Type B pancreatic cell (in vitro differentiated cells): ENCODE measurements around the gene PITX1. TPM values are rescaled to one million over a fixed set of nuclear protein-coding genes. Genes with fewer than 3 reads are reported as not detected.

Source experiments
- DNase-seq: peaks from one replicate; pipeline ENCODE4 v3.0.0; 2021; ENCODE audit warnings: mixed read lengths; ENCODE audit not compliant: unreplicated experiment; ENCODE audit errors: extremely low spot score
- H3K27ac Mint-ChIP-seq: 2 replicates; pipeline ENCODE4 v1.8.0; 2021; ENCODE audit warnings: mild to moderate bottlenecking, mixed read lengths
- H3K27me3 Mint-ChIP-seq: 2 replicates; pipeline ENCODE4 v1.8.0; 2021; ENCODE audit warnings: mixed read lengths
- H3K36me3 Mint-ChIP-seq: 2 replicates; pipeline ENCODE4 v1.8.0; 2021; ENCODE audit warnings: mixed read lengths
- H3K4me1 Mint-ChIP-seq: one replicate; pipeline ENCODE4 v1.8.0; 2021; ENCODE audit warnings: mixed read lengths; ENCODE audit not compliant: unreplicated experiment
- H3K4me3 Mint-ChIP-seq: 2 replicates; pipeline ENCODE4 v1.8.0; 2021; ENCODE audit warnings: mild to moderate bottlenecking, mixed read lengths
- H3K9me3 Mint-ChIP-seq: 2 replicates; pipeline ENCODE4 v1.8.0; 2021; ENCODE audit warnings: mixed read lengths
- total RNA-seq: library from RNA; stranded (reverse); gene quantifications from 2 replicates; pipeline ENCODE4 v1.2.1, GENCODE V29; 2021; ENCODE audit warnings: low replicate concordance
- TF ChIP-seq, protein P1 (sequence below): fragments of 200-600 bp; sonication (generic); conservative IDR thresholded peaks from 2 replicates; pipeline ENCODE4 v1.5.0; 2021; ENCODE audit warnings: antibody characterized with exemption, mild to moderate bottlenecking

PITX1 gene
- total RNA-seq, 1 donor from 2014 or later = 6.3 TPM

DNA sequence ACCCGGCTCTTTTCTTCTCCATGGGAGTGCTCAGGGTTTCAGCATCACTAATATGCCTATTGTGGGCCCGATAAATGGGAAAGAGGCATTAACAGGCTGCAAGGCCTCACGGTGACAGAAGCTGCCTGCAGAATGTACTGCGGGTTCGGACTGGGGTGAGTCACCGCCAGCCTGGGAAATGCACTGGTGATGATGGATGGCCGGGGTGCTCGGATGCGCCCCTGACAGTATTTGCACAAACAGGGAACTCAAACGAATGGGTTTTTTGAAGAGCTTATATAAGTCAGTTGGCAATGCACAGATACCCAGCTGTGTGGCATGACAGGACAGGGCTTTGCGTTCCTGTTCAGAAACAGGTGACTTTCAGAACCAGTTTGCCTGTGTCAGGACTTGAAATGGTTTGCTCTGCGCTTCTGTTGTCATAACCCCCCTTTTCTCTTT is 42.0 kb upstream of the PITX1 start:
- TF ChIP-seq, protein P1, sequence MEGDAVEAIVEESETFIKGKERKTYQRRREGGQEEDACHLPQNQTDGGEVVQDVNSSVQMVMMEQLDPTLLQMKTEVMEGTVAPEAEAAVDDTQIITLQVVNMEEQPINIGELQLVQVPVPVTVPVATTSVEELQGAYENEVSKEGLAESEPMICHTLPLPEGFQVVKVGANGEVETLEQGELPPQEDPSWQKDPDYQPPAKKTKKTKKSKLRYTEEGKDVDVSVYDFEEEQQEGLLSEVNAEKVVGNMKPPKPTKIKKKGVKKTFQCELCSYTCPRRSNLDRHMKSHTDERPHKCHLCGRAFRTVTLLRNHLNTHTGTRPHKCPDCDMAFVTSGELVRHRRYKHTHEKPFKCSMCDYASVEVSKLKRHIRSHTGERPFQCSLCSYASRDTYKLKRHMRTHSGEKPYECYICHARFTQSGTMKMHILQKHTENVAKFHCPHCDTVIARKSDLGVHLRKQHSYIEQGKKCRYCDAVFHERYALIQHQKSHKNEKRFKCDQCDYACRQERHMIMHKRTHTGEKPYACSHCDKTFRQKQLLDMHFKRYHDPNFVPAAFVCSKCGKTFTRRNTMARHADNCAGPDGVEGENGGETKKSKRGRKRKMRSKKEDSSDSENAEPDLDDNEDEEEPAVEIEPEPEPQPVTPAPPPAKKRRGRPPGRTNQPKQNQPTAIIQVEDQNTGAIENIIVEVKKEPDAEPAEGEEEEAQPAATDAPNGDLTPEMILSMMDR = no peak
- Mint-ChIP-seq H3K36me3 (no peaks in the 10 kb centered on the region), H3K27ac (no peak overlapping the region), H3K4me1 (no peaks in the 10 kb centered on the region), H3K4me3 (no peak overlapping the region), H3K27me3 (peaks cover 56% of the 10 kb centered on the region), H3K9me3 (peaks cover 4% of the 10 kb centered on the region)
- DNase-seq = no peak

DNA sequence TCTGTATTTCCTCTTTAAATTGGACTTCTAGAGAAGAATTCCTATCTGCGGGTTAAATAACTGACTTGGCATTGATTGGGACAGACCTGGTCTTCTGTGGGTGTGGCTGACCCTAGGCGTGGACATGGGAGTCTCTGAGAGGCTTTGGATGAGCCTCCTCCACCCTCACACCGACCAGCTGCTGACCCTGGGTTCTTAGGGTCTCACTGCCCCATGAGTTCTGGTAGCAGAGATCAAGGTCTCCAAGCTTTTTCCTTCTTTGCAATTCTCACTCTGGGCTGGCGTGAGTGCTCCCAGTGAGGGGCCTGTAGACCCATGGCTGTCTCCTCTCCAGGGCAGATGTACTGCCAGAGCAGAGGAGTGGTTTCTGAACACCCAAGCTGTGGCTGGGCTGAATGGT is 41.6 kb upstream of the PITX1 start:
- no peaks in the 10 kb centered on the region for H3K4me1 Mint-ChIP-seq
- peaks cover 59% of the 10 kb centered on the region for H3K27me3 Mint-ChIP-seq
- no peak for DNase-seq
- no peak overlapping the region for H3K27ac Mint-ChIP-seq
- TF ChIP-seq, protein P1 = no peak
- no peaks in the 10 kb centered on the region for H3K9me3 Mint-ChIP-seq
- H3K4me3 Mint-ChIP-seq = no peak overlapping the region
- H3K36me3 Mint-ChIP-seq = no peaks in the 10 kb centered on the region

DNA sequence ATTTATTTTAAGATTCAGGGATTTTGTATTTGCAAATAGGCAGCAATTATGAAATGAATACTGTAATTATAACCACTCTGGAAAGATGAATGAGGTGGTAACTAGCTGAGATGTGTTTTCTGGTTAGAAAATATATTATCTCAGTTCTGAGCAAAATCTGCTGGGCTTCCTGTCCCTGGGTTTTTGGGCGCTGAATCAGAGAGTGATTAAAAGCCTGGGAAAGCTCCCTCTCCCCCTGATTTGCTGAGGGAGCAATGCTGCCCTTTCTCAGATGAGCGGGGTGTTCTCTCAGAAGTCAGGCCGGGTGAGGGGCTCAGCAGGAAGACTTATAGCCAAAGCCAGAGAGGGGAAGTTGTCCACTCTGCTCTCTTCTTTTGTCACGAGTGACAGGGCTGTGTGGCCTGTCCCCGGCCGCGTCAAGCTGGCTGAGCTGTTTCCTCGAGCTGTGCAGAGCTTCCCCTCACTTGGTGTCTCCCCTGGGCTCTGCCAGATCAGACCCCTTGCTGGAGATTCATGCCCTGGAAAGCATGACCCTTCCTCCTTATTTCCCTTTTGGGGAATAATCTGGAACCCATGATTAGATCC is 39.8 kb upstream of the PITX1 start:
- H3K4me1 Mint-ChIP-seq = no peaks in the 10 kb centered on the region
- no peaks in the 10 kb centered on the region for H3K9me3 Mint-ChIP-seq
- TF ChIP-seq, protein P1 = no peak
- peaks cover 67% of the 10 kb centered on the region for H3K27me3 Mint-ChIP-seq
- no peak for DNase-seq
- no peaks in the 10 kb centered on the region for H3K36me3 Mint-ChIP-seq
- no peak overlapping the region for H3K27ac Mint-ChIP-seq
- no peak overlapping the region for H3K4me3 Mint-ChIP-seq

DNA sequence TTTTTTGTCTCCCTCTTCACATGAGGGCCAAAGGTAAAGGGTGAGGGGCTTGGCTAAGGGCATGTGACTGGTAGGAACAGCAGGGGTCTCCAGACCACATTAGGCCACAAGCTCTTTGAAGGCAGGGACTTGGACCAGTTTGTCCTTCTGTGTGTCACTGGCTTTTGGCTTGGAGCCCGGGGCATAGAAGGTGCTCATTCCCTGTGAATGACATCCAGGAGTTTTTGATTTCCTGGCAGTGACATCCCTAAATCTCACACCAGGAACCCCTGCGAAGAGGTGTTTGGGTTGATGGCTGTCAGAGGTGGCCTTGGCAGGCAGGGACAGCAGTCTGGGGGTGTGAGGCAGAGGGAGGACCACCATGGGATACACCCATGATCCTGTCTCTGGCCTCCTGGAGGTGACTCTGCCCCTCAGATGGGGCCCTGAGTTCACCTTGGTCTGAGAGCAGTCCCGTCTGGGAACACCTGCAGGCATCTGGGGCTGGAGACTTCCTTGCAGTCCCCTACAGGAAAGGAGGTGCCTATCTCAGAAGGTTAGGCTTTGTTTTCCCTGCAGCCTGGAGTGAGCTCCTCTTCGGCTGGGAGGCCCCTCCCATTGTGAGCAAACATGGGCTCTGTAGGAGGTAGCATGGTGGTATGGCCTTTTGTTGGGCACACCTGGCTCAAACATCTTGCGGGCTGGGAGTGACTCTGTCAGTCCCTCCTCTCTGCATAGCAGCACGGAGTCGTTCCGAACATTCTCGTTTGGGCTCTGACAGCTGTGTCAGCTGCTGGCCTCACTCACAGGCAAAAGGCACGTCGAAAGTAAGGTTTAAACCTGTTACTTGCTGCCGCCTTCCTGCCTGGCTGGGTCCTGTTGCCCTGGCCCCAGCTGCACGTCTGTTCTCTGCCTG is 38.6 kb upstream of the PITX1 start:
- H3K36me3 Mint-ChIP-seq = no peaks in the 10 kb centered on the region
- H3K4me3 Mint-ChIP-seq = no peak overlapping the region
- no peaks in the 10 kb centered on the region for H3K9me3 Mint-ChIP-seq
- TF ChIP-seq, protein P1 = no peak
- H3K4me1 Mint-ChIP-seq = no peaks in the 10 kb centered on the region
- H3K27ac Mint-ChIP-seq = no peak overlapping the region
- peaks cover 63% of the 10 kb centered on the region for H3K27me3 Mint-ChIP-seq
- no peak for DNase-seq

DNA sequence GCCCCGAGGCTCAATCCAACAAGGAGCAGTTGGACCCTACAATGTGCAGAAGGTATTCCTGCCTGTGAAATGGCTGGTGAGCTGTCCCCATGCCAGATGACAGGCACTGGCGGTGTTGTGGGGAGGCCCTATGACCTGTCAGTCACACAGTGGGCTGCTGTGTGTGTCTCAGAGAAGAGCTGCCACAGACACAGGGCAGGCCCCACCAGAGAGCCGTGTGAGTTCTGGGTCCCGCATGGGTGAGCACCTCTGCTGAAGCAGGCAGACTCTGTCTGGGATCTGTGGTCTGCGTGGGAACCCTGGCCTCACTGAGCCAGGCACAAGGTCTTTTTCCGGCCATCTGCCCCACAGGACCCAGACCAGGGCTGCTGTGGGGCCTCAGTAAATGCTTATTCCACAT is 37.3 kb upstream of the PITX1 start:
- no peak overlapping the region for H3K27ac Mint-ChIP-seq
- no peaks in the 10 kb centered on the region for H3K36me3 Mint-ChIP-seq
- peaks cover 71% of the 10 kb centered on the region for H3K27me3 Mint-ChIP-seq
- no peak for DNase-seq
- H3K4me3 Mint-ChIP-seq = no peak overlapping the region
- H3K9me3 Mint-ChIP-seq = no peaks in the 10 kb centered on the region
- H3K4me1 Mint-ChIP-seq = no peaks in the 10 kb centered on the region
- TF ChIP-seq, protein P1 = no peak
